CD8-positive, alpha-beta memory T cell (primary cell): ENCODE measurements around the gene PSMG4. TPM values are rescaled to one million over a fixed set of nuclear protein-coding genes. Genes with fewer than 3 reads are reported as not detected.
A peak's percentile ranks its signal among the peaks of the same experiment; 100 is the strongest.

ENCODE experiments used
- CTCF ChIA-PET: fragments of 350-600 bp; sonication (Branson Sonifier 250); formaldehyde crosslinking; loops from one replicate; lab custom pipeline; 2021; ENCODE audit warnings: antibody characterized with exemption; lab: Charles Lee
- POLR2A ChIA-PET: fragments of 350-600 bp; sonication (Branson Sonifier 250); formaldehyde crosslinking; loops from one replicate; lab custom pipeline; 2021; ENCODE audit warnings: antibody characterized with exemption; lab: Charles Lee
- DNase-seq, 5 donors: peaks; one replicate each; pipeline versions ENCODE4 v3.0.0 to v3.0.0-alpha.2; 2020 to 2022; ENCODE audit warnings: mixed read lengths in 1 of 5
- H3K27ac ChIP-seq: one replicate; pipeline ENCODE4 v1.7.0; 2013; ENCODE audit warnings: low read depth, mild to moderate bottlenecking, low read length, moderate library complexity
- H3K27me3 ChIP-seq: 2 replicates; pipeline ENCODE4 v1.7.0; 2013; ENCODE audit warnings: low read length, mild to moderate bottlenecking; ENCODE audit not compliant: insufficient read depth, poor library complexity, severe bottlenecking
- H3K36me3 ChIP-seq: 2 replicates; pipeline ENCODE4 v1.7.0; 2013; ENCODE audit warnings: mild to moderate bottlenecking, low read length, moderate library complexity; ENCODE audit not compliant: insufficient read depth
- H3K4me1 ChIP-seq: 2 replicates; pipeline ENCODE4 v1.7.0; 2013; ENCODE audit warnings: mild to moderate bottlenecking, low read length, moderate library complexity; ENCODE audit not compliant: insufficient read depth
- H3K4me3 ChIP-seq: 2 replicates; pipeline ENCODE4 v1.7.0; 2013; ENCODE audit warnings: mild to moderate bottlenecking, low read length
- H3K9me3 ChIP-seq: 2 replicates; pipeline ENCODE4 v1.7.0; 2013; ENCODE audit warnings: mild to moderate bottlenecking, low read length
- H3K27ac Mint-ChIP-seq, 8 donors: one replicate each; pipeline ENCODE4 v1.8.0; 2020 to 2021; ENCODE audit warnings: mixed read lengths in 8 of 8, mild to moderate bottlenecking in 6 of 8, inconsistent platforms in 3 of 8, moderate library complexity in 3 of 8
- H3K27me3 Mint-ChIP-seq, 2 donors: one replicate each; pipeline ENCODE4 v1.8.0; 2020 to 2021; ENCODE audit warnings: mixed read lengths in 2 of 2, mild to moderate bottlenecking in 1 of 2, moderate library complexity in 1 of 2
- H3K36me3 Mint-ChIP-seq, 3 donors: one replicate each; pipeline ENCODE4 v1.8.0; 2020 to 2021; ENCODE audit warnings: mixed read lengths in 3 of 3, inconsistent platforms in 1 of 3, mild to moderate bottlenecking in 1 of 3
- H3K4me1 Mint-ChIP-seq, 3 donors: one replicate each; pipeline ENCODE4 v1.8.0; 2020 to 2021; ENCODE audit warnings: mixed read lengths in 3 of 3, inconsistent platforms in 1 of 3, mild to moderate bottlenecking in 1 of 3
- H3K4me3 Mint-ChIP-seq, 7 donors: one replicate each; pipeline ENCODE4 v1.8.0; 2020 to 2021; ENCODE audit warnings: mixed read lengths in 7 of 7, mild to moderate bottlenecking in 6 of 7, moderate library complexity in 4 of 7, inconsistent platforms in 2 of 7
- H3K9me3 Mint-ChIP-seq, 5 donors: one replicate each; pipeline ENCODE4 v1.8.0; 2020 to 2022; ENCODE audit warnings: mixed read lengths in 5 of 5, mild to moderate bottlenecking in 3 of 5, moderate library complexity in 2 of 5, inconsistent platforms in 1 of 5
- polyA plus RNA-seq: library from polyadenylated mRNA; unstranded; fragments of 300-500 nt; fragmentation: Illumina TruSeq; gene quantifications from one replicate; pipeline ENCODE4 v1.2.3, GENCODE V29; 2021
- total RNA-seq, 2 experiments: library from RNA; stranded (reverse); gene quantifications; one replicate each; pipeline ENCODE4 v1.2.3, GENCODE V29; 2021

PSMG4 gene
- total and polyA plus RNA-seq, 3 experiments from 2014 or later, result 24.4 to 50.4 (median 25.2) TPM

DNA sequence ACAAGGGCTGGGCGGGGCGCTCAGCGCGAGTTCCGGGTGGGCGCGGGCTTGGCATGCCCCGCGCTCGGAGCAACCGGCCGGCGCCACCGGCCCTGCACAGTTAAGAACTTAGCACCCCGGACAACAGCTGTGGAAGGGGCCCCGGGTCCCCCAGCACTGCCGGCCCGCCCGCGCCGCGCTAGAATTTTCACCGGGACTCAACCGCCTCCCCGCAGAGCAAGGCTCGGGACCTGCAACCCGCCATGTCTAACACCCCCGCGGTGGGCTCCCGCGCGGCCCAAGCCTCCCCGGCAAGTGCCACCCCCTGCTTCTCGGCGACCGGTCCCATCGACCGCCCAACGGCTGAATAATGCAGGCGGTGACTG is 5.2 kb upstream of the PSMG4 start:
- ChIA-PET POLR2A (no interaction called here), CTCF (interaction anchor here (1.0 to 4.1 kb wide), 5 partner anchors 16 to 139 kb away, joined by 3 to 28 read pairs (median 5); no protein-coding TSS in a partner anchor)
- Histone ChIP-seq H3K36me3 (no peaks in the 10 kb centered on the region), H3K4me1 (peaks cover 12% of the 10 kb centered on the region), H3K9me3 (no peaks in the 10 kb centered on the region), H3K27me3 (peaks cover under 1% of the 10 kb centered on the region), H3K27ac (no peak overlapping the region), H3K4me3 (no peak overlapping the region)
- peaks cover 0 to 2% (median 0%) of the 10 kb centered on the region in 5 donors for H3K9me3 Mint-ChIP-seq
- DNase-seq, result no peak
- H3K4me1 Mint-ChIP-seq, result peaks cover 7 to 12% (median 11%) of the 10 kb centered on the region in 3 donors
- H3K4me3 Mint-ChIP-seq, result no peak overlapping the region
- H3K27me3 Mint-ChIP-seq, result peaks cover 8 to 23% of the 10 kb centered on the region in 2 donors
- peaks cover 0 to 5% (median 0%) of the 10 kb centered on the region in 3 donors for H3K36me3 Mint-ChIP-seq
- no peak overlapping the region for H3K27ac Mint-ChIP-seq

GRCh38 chr6:3258201-3258600 is 546 bp upstream of the PSMG4 start:
- H3K36me3 ChIP-seq, result no peaks in the 10 kb centered on the region
- CTCF ChIA-PET, result interaction anchor here (1.1 to 2.2 kb wide), 2 partner anchors 101 to 138 kb away, joined by 3 to 7 read pairs; partner anchors contain the start of gene TUBB2A
- Mint-ChIP-seq H3K36me3 (peaks cover 0 to 18% (median 0%) of the 10 kb centered on the region in 3 donors), H3K9me3 (no peaks in the 10 kb centered on the region), H3K27me3 (peaks cover 0 to 6% of the 10 kb centered on the region in 2 donors), H3K27ac (peak overlapping the region in 2 of 8 donors; percentile 50 to 66), H3K4me3 (peak overlapping the region; percentile 52 to 90 (median 78)), H3K4me1 (peaks cover 34 to 40% (median 40%) of the 10 kb centered on the region in 3 donors)
- POLR2A ChIA-PET, result no interaction called here
- DNase-seq, result no peak
- H3K27me3 ChIP-seq, result no peaks in the 10 kb centered on the region
- H3K27ac ChIP-seq, result peak overlapping the region; percentile 14
- H3K4me1 ChIP-seq, result peaks cover 33% of the 10 kb centered on the region
- H3K9me3 ChIP-seq, result no peaks in the 10 kb centered on the region
- peak overlapping the region; percentile 59 for H3K4me3 ChIP-seq

GRCh38 chr6:3259491-3259958 is 778 bp downstream of the PSMG4 start:
- DNase-seq, result peak in 3 of 5 donors; percentile 7 to 55 (median 11)
- Mint-ChIP-seq H3K36me3 (peaks cover 0 to 30% (median 0%) of the 10 kb centered on the region in 3 donors), H3K4me1 (peaks cover 36 to 53% (median 51%) of the 10 kb centered on the region in 3 donors), H3K27me3 (peaks cover 0 to 6% of the 10 kb centered on the region in 2 donors), H3K27ac (peak overlapping the region; percentile 85 to 99 (median 96)), H3K4me3 (peak overlapping the region; percentile 91 to 100 (median 96)), H3K9me3 (no peaks in the 10 kb centered on the region)
- POLR2A ChIA-PET, result interaction anchor here (0.6 to 1.0 kb wide), 3 partner anchors 141 to 762 kb away, joined by 3 to 4 read pairs (median 3); partner anchors contain the start of genes BPHL and RIPK1
- H3K36me3 ChIP-seq, result peaks cover 11% of the 10 kb centered on the region
- H3K9me3 ChIP-seq, result no peaks in the 10 kb centered on the region
- H3K27ac ChIP-seq, result peak overlapping the region; percentile 65
- peaks cover 33% of the 10 kb centered on the region for H3K4me1 ChIP-seq
- no peaks in the 10 kb centered on the region for H3K27me3 ChIP-seq
- CTCF ChIA-PET, result interaction anchor here (0.8 to 2.2 kb wide), 6 partner anchors 8 to 139 kb away, joined by 3 to 7 read pairs (median 4); no protein-coding TSS in a partner anchor
- H3K4me3 ChIP-seq, result peak overlapping the region; percentile 59

DNA sequence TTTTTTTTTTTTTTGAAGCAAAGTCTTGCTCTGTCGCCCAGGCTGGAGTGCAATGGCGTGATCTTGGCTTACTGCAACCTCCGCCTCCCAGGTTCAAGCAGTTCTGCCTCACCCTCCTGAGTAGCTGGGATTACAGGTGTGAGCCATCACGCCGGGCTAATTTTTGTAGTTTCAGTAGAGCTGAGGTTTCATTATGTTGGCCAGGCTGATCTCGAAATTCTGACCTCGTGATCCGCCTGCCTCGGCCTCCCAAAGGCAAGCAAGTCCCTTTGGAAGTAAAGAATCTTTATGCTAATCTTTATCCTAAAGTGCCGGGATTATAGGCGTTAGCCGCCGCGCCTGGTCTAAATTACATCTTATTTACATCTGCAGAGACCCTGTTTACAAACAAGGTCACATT is 1.5 kb downstream of the PSMG4 start:
- H3K27me3 Mint-ChIP-seq, result peaks cover 0 to 6% of the 10 kb centered on the region in 2 donors
- CTCF ChIA-PET, result interaction anchor here (1.2 to 1.7 kb wide), 3 partner anchors 9 to 31 kb away, joined by 3 to 4 read pairs (median 4); no protein-coding TSS in a partner anchor
- H3K9me3 ChIP-seq, result no peaks in the 10 kb centered on the region
- H3K27ac ChIP-seq, result peak overlapping the region; percentile 20
- H3K4me3 Mint-ChIP-seq, result peak overlapping the region; percentile 74 to 100 (median 96)
- no peaks in the 10 kb centered on the region for H3K9me3 Mint-ChIP-seq
- peaks cover 13% of the 10 kb centered on the region for H3K36me3 ChIP-seq
- no peak for DNase-seq
- peak overlapping the region; percentile 28 for H3K4me3 ChIP-seq
- H3K4me1 ChIP-seq, result peaks cover 33% of the 10 kb centered on the region
- H3K36me3 Mint-ChIP-seq, result peaks cover 0 to 38% (median 0%) of the 10 kb centered on the region in 3 donors
- no peaks in the 10 kb centered on the region for H3K27me3 ChIP-seq
- H3K27ac Mint-ChIP-seq, result peak overlapping the region in 3 of 8 donors; percentile 69 to 92 (median 77)
- POLR2A ChIA-PET, result interaction anchor here (0.5 to 0.6 kb wide), 2 partner anchors 192 to 236 kb away, joined by 3 read pairs; partner anchors contain the start of gene RIPK1
- H3K4me1 Mint-ChIP-seq, result peaks cover 42 to 61% (median 59%) of the 10 kb centered on the region in 3 donors

- Histone ChIP-seq H3K27ac (peak overlapping the region; percentile 20), H3K9me3 (no peaks in the 10 kb centered on the region), H3K36me3 (peaks cover 16% of the 10 kb centered on the region), H3K4me3 (peak overlapping the region; percentile 28), H3K4me1 (peaks cover 33% of the 10 kb centered on the region), H3K27me3 (no peaks in the 10 kb centered on the region)
- H3K4me1 Mint-ChIP-seq, result peaks cover 42 to 63% (median 59%) of the 10 kb centered on the region in 3 donors
- peaks cover 0 to 5% of the 10 kb centered on the region in 2 donors for H3K27me3 Mint-ChIP-seq
- H3K9me3 Mint-ChIP-seq, result no peaks in the 10 kb centered on the region
- no peak for DNase-seq
- ChIA-PET POLR2A (no interaction called here), CTCF (interaction anchor here (1.7 to 6.2 kb wide), 2 partner anchors 8 to 9 kb away, joined by 4 to 35 read pairs; no protein-coding TSS in a partner anchor)
- peaks cover 0 to 39% (median 0%) of the 10 kb centered on the region in 3 donors for H3K36me3 Mint-ChIP-seq
- peak overlapping the region; percentile 47 to 84 (median 71) for H3K27ac Mint-ChIP-seq
- peak overlapping the region; percentile 64 to 100 (median 93) for H3K4me3 Mint-ChIP-seq
Measured at GRCh38 chr6:3260772-3261517, 2.2 kb downstream of the PSMG4 start.

DNA sequence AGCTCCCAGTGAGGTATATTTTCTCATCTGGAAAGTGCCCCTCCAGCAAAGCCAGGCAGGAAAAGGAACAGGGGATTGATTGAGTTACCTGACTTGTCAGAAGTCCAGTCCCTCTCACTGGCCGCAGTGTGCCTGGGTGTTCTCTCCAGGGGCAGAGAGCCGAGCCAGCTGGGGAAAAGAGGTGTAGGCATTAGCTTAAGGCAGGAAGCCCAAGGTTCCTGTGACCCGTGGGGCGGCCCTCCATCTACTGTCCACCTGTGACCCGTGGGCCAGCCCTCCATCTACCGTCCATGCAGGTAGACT is 2.7 kb downstream of the PSMG4 start:
- Mint-ChIP-seq H3K9me3 (no peaks in the 10 kb centered on the region), H3K4me1 (peaks cover 42 to 68% (median 61%) of the 10 kb centered on the region in 3 donors), H3K27me3 (peaks cover 0 to 3% of the 10 kb centered on the region in 2 donors), H3K4me3 (peak overlapping the region; percentile 64 to 100 (median 93)), H3K27ac (peak overlapping the region in 2 of 8 donors; percentile 69 to 73), H3K36me3 (peaks cover 0 to 43% (median 2%) of the 10 kb centered on the region in 3 donors)
- peaks cover 16% of the 10 kb centered on the region for H3K36me3 ChIP-seq
- no peak for DNase-seq
- no peaks in the 10 kb centered on the region for H3K9me3 ChIP-seq
- H3K4me3 ChIP-seq, result no peak overlapping the region
- no peaks in the 10 kb centered on the region for H3K27me3 ChIP-seq
- ChIA-PET POLR2A (no interaction called here), CTCF (interaction anchor here (6.2 kb wide), 1 partner anchor 10 kb away, joined by 35 read pairs; no protein-coding TSS in a partner anchor)
- no peak overlapping the region for H3K27ac ChIP-seq
- peaks cover 33% of the 10 kb centered on the region for H3K4me1 ChIP-seq

- Mint-ChIP-seq H3K4me1 (peaks cover 42 to 69% (median 62%) of the 10 kb centered on the region in 3 donors), H3K9me3 (no peaks in the 10 kb centered on the region), H3K36me3 (peaks cover 0 to 44% (median 2%) of the 10 kb centered on the region in 3 donors), H3K4me3 (peak overlapping the region; percentile 57 to 100 (median 93)), H3K27me3 (peaks cover 0 to 3% of the 10 kb centered on the region in 2 donors), H3K27ac (peak overlapping the region in 2 of 8 donors; percentile 28 to 73)
- CTCF ChIA-PET, result interaction anchor here (1.1 to 6.2 kb wide), 2 partner anchors 10 kb away, joined by 4 to 35 read pairs; no protein-coding TSS in a partner anchor
- POLR2A ChIA-PET, result interaction anchor here (0.5 kb wide), 1 partner anchor 137 kb away, joined by 4 read pairs; no protein-coding TSS in a partner anchor
- H3K4me3 ChIP-seq, result no peak overlapping the region
- H3K36me3 ChIP-seq, result peaks cover 16% of the 10 kb centered on the region
- H3K4me1 ChIP-seq, result peaks cover 33% of the 10 kb centered on the region
- no peak for DNase-seq
- no peaks in the 10 kb centered on the region for H3K27me3 ChIP-seq
- H3K27ac ChIP-seq, result no peak overlapping the region
- no peaks in the 10 kb centered on the region for H3K9me3 ChIP-seq
Measured at GRCh38 chr6:3261921-3262320, 3.2 kb downstream of the PSMG4 start.
